ENCODE measurements around the gene EFNA5.
"Not testable (repeated sequence)": the region's sequence is repeated elsewhere in the genome, so short reads cannot be mapped to it uniquely, and the experiment has no call there.

EFNA5 gene

DNA sequence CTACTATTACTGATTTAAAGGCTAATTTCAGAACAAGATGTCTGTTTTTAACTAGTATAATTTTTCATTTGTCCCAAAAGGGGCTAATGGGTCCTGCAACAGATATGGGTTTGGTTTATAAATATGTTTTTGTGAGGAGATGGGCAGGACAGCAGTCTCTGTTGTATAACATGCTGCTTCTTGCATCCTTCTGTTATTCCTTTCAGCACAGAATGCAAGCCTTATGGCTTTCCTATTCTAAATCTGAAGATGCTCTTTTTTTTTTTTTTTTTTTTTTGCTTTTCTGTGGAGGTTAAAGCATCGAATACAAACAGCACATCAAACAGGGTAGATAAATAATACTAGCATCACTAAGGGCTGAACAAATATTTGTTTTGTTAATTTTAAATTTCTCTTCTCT is 235.7 kb downstream of the EFNA5 start:
- no peak for ATAC-seq
- TF ChIP-seq ZNF70 (CRISPR knock-in tag; IDR thresholded peaks at IDR 0.05) (no peak), TOX (CRISPR knock-in tag; IDR thresholded peaks at IDR 0.05; ENCODE audit: borderline replicate concordance) (no peak), ISL1 (CRISPR knock-in tag; IDR thresholded peaks at IDR 0.05) (no peak), CSDC2 (CRISPR knock-in tag; IDR thresholded peaks at IDR 0.05) (no peak), PPARA (CRISPR knock-in tag; IDR thresholded peaks at IDR 0.05; ENCODE audit: borderline replicate concordance) (no peak), BACH2 (CRISPR knock-in tag; IDR thresholded peaks at IDR 0.05; ENCODE audit: borderline replicate concordance) (no peak)
- TF ChIP-seq, protein P1, sequence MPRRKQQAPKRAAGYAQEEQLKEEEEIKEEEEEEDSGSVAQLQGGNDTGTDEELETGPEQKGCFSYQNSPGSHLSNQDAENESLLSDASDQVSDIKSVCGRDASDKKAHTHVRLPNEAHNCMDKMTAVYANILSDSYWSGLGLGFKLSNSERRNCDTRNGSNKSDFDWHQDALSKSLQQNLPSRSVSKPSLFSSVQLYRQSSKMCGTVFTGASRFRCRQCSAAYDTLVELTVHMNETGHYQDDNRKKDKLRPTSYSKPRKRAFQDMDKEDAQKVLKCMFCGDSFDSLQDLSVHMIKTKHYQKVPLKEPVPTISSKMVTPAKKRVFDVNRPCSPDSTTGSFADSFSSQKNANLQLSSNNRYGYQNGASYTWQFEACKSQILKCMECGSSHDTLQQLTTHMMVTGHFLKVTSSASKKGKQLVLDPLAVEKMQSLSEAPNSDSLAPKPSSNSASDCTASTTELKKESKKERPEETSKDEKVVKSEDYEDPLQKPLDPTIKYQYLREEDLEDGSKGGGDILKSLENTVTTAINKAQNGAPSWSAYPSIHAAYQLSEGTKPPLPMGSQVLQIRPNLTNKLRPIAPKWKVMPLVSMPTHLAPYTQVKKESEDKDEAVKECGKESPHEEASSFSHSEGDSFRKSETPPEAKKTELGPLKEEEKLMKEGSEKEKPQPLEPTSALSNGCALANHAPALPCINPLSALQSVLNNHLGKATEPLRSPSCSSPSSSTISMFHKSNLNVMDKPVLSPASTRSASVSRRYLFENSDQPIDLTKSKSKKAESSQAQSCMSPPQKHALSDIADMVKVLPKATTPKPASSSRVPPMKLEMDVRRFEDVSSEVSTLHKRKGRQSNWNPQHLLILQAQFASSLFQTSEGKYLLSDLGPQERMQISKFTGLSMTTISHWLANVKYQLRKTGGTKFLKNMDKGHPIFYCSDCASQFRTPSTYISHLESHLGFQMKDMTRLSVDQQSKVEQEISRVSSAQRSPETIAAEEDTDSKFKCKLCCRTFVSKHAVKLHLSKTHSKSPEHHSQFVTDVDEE (CRISPR knock-in tag; IDR thresholded peaks at IDR 0.05): no peak
- TF ChIP-seq, protein P2, sequence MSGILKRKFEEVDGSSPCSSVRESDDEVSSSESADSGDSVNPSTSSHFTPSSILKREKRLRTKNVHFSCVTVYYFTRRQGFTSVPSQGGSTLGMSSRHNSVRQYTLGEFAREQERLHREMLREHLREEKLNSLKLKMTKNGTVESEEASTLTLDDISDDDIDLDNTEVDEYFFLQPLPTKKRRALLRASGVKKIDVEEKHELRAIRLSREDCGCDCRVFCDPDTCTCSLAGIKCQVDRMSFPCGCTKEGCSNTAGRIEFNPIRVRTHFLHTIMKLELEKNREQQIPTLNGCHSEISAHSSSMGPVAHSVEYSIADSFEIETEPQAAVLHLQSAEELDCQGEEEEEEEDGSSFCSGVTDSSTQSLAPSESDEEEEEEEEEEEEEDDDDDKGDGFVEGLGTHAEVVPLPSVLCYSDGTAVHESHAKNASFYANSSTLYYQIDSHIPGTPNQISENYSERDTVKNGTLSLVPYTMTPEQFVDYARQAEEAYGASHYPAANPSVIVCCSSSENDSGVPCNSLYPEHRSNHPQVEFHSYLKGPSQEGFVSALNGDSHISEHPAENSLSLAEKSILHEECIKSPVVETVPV (CRISPR knock-in tag; IDR thresholded peaks at IDR 0.05): no peak
- TF ChIP-seq, protein P3, sequence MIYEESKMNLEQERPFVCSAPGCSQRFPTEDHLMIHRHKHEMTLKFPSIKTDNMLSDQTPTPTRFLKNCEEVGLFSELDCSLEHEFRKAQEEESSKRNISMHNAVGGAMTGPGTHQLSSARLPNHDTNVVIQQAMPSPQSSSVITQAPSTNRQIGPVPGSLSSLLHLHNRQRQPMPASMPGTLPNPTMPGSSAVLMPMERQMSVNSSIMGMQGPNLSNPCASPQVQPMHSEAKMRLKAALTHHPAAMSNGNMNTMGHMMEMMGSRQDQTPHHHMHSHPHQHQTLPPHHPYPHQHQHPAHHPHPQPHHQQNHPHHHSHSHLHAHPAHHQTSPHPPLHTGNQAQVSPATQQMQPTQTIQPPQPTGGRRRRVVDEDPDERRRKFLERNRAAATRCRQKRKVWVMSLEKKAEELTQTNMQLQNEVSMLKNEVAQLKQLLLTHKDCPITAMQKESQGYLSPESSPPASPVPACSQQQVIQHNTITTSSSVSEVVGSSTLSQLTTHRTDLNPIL (CRISPR knock-in tag; IDR thresholded peaks at IDR 0.05; ENCODE audit: low read depth): no peak

DNA sequence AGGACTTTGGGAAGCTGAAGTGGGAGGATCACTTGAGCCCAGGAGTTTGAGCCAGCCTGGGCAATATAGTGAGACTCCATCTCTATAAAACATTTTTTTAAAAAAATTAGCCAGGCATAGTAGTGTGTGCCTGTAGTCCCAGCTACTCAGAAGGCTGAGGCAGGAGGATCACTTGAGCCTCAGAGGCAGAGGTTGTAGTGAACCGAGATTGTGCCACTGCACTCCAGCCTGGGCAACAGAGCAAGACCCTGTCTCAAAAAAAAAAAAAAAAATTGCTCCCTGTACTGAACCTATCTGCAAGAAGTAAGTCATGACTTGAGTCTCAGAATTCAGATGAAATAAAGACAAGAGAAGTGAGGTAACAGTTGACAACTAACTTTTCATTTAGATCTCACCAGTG is 237.1 kb downstream of the EFNA5 start:
- not testable (repeated sequence) for ATAC-seq

DNA sequence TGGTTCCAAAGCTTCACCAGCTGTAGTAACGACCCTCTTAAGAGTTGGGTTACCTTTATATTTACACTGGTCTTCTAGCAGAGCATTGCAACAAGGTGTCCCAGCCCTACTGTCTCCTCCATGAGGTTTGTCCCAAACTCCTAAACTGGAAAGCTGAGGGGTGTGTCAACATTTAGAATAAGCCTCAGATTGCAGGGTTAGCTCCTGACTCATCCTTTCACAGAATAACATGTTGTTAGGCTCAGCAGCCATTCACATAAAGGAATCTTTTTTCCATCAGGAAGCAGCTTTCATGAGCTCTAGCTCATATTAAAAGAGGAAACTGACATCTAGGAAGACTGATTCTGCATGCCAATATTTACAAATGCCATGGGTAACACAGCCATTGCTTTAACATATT is 238.7 kb downstream of the EFNA5 start:
- peak; percentile 75 for ATAC-seq
- TF ChIP-seq ISL1 (CRISPR knock-in tag; IDR thresholded peaks at IDR 0.05): peak; percentile 11; the same call in 1 of the 2 replicates
- TF ChIP-seq RARB (CRISPR knock-in tag; IDR thresholded peaks at IDR 0.05): no peak
- no peak for TF ChIP-seq ZFP30 (CRISPR knock-in tag; IDR thresholded peaks at IDR 0.05)
- TF ChIP-seq ZNF8 (CRISPR knock-in tag; IDR thresholded peaks at IDR 0.05): no peak
- no peak for TF ChIP-seq ARNTL (CRISPR knock-in tag; IDR thresholded peaks at IDR 0.05; ENCODE audit: borderline replicate concordance, low read depth)
- TF ChIP-seq SNAI2 (CRISPR knock-in tag; IDR thresholded peaks at IDR 0.05): no peak
- TF ChIP-seq, protein P2 (CRISPR knock-in tag; IDR thresholded peaks at IDR 0.05): no peak
- 0 out of 2 replicates have a peak, but pooled peaks have one; percentile 10 for TF ChIP-seq ZFP3 (CRISPR knock-in tag; IDR thresholded peaks at IDR 0.05)
- no peak for TF ChIP-seq ESRRG (CRISPR knock-in tag; IDR thresholded peaks at IDR 0.05)
- TF ChIP-seq, protein P4, sequence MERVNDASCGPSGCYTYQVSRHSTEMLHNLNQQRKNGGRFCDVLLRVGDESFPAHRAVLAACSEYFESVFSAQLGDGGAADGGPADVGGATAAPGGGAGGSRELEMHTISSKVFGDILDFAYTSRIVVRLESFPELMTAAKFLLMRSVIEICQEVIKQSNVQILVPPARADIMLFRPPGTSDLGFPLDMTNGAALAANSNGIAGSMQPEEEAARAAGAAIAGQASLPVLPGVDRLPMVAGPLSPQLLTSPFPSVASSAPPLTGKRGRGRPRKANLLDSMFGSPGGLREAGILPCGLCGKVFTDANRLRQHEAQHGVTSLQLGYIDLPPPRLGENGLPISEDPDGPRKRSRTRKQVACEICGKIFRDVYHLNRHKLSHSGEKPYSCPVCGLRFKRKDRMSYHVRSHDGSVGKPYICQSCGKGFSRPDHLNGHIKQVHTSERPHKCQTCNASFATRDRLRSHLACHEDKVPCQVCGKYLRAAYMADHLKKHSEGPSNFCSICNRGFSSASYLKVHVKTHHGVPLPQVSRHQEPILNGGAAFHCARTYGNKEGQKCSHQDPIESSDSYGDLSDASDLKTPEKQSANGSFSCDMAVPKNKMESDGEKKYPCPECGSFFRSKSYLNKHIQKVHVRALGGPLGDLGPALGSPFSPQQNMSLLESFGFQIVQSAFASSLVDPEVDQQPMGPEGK (CRISPR knock-in tag; IDR thresholded peaks at IDR 0.05; ENCODE audit: borderline replicate concordance): no peak
- TF ChIP-seq BACH2 (CRISPR knock-in tag; IDR thresholded peaks at IDR 0.05; ENCODE audit: borderline replicate concordance): no peak

DNA sequence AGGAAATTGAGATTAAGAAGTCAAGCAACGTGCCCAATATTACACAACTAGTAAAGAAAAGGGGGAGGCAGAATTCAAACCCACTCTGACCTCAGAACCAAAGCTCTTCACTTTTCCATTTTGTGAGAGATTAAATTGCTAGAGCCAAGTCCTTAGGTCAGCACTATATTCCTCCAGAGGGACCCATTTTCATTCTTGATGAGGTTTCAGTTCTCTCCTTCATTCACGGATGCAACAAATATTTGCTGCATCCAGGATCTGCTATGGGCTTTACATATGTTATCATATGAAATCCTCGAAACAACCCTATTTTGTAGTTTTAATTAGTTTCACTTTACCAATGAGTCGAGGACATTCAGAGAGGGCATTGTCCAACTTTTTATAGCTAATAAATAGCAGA is 239.2 kb downstream of the EFNA5 start:
- TF ChIP-seq ZNF8 (CRISPR knock-in tag; IDR thresholded peaks at IDR 0.05): no peak
- no peak for TF ChIP-seq RARB (CRISPR knock-in tag; IDR thresholded peaks at IDR 0.05)
- no peak for TF ChIP-seq ZC3H10 (CRISPR knock-in tag; IDR thresholded peaks at IDR 0.05)
- TF ChIP-seq ISL1 (CRISPR knock-in tag; IDR thresholded peaks at IDR 0.05): no peak
- no peak for TF ChIP-seq ARNTL (CRISPR knock-in tag; IDR thresholded peaks at IDR 0.05; ENCODE audit: borderline replicate concordance, low read depth)
- no peak for TF ChIP-seq OSR1 (CRISPR knock-in tag; IDR thresholded peaks at IDR 0.05)
- TF ChIP-seq CSDC2 (CRISPR knock-in tag; IDR thresholded peaks at IDR 0.05): no peak
- TF ChIP-seq, protein P2 (CRISPR knock-in tag; IDR thresholded peaks at IDR 0.05): no peak
- TF ChIP-seq BACH2 (CRISPR knock-in tag; IDR thresholded peaks at IDR 0.05; ENCODE audit: borderline replicate concordance): no peak
- no peak for TF ChIP-seq SNAI2 (CRISPR knock-in tag; IDR thresholded peaks at IDR 0.05)
- TF ChIP-seq, protein P3 (CRISPR knock-in tag; IDR thresholded peaks at IDR 0.05; ENCODE audit: low read depth): no peak
- TF ChIP-seq, protein P1 (CRISPR knock-in tag; IDR thresholded peaks at IDR 0.05): no peak
- TF ChIP-seq TCF4 (CRISPR knock-in tag; IDR thresholded peaks at IDR 0.05; ENCODE audit: borderline replicate concordance): no peak
- no peak for ATAC-seq
